ENCODE data around the gene CSF3R. TPM values are rescaled to one million over a fixed set of nuclear protein-coding genes. Genes with fewer than 3 reads are reported as not detected.

Gene CSF3R
- total RNA-seq, 1 donor from 2014 or later, result 1.4 TPM

GRCh38 chr1:36528361-36529349, 45.9 kb upstream of the CSF3R start:
- Mint-ChIP-seq H3K36me3 (ENCODE audit: low read depth, unreplicated experiment) (no peaks in the 10 kb centered on the region), H3K4me1 (ENCODE audit: unreplicated experiment) (no peaks in the 10 kb centered on the region), H3K27ac (ENCODE audit: unreplicated experiment) (no peak overlapping the region), H3K9me3 (ENCODE audit: unreplicated experiment) (no peaks in the 10 kb centered on the region), H3K27me3 (ENCODE audit: unreplicated experiment) (no peaks in the 10 kb centered on the region), H3K4me3 (ENCODE audit: unreplicated experiment) (no peak overlapping the region)
- no peak for DNase-seq (ENCODE audit: low spot score)
- no peak for TF ChIP-seq CTCF (IDR thresholded peaks at IDR 0.05; ENCODE audit: unreplicated experiment)

GRCh38 chr1:36525166-36525565, 42.5 kb upstream of the CSF3R start:
- H3K27me3 Mint-ChIP-seq (ENCODE audit: unreplicated experiment), result no peaks in the 10 kb centered on the region
- H3K4me3 Mint-ChIP-seq (ENCODE audit: unreplicated experiment), result no peak overlapping the region
- no peak for TF ChIP-seq CTCF (IDR thresholded peaks at IDR 0.05; ENCODE audit: unreplicated experiment)
- no peak for DNase-seq (ENCODE audit: low spot score)
- H3K4me1 Mint-ChIP-seq (ENCODE audit: unreplicated experiment), result no peaks in the 10 kb centered on the region
- no peaks in the 10 kb centered on the region for H3K36me3 Mint-ChIP-seq (ENCODE audit: low read depth, unreplicated experiment)
- no peak overlapping the region for H3K27ac Mint-ChIP-seq (ENCODE audit: unreplicated experiment)
- no peaks in the 10 kb centered on the region for H3K9me3 Mint-ChIP-seq (ENCODE audit: unreplicated experiment)

GRCh38 chr1:36524359-36525062, 41.8 kb upstream of the CSF3R start:
- Mint-ChIP-seq H3K27ac (ENCODE audit: unreplicated experiment) (no peak overlapping the region), H3K27me3 (ENCODE audit: unreplicated experiment) (peaks cover 2% of the 10 kb centered on the region), H3K36me3 (ENCODE audit: low read depth, unreplicated experiment) (no peaks in the 10 kb centered on the region), H3K9me3 (ENCODE audit: unreplicated experiment) (no peaks in the 10 kb centered on the region), H3K4me1 (ENCODE audit: unreplicated experiment) (no peaks in the 10 kb centered on the region), H3K4me3 (ENCODE audit: unreplicated experiment) (no peak overlapping the region)
- TF ChIP-seq CTCF (IDR thresholded peaks at IDR 0.05; ENCODE audit: unreplicated experiment), result no peak
- no peak for DNase-seq (ENCODE audit: low spot score)

- TF ChIP-seq CTCF (IDR thresholded peaks at IDR 0.05; ENCODE audit: unreplicated experiment), result no peak
- Mint-ChIP-seq H3K27ac (ENCODE audit: unreplicated experiment) (no peak overlapping the region), H3K27me3 (ENCODE audit: unreplicated experiment) (peaks cover 2% of the 10 kb centered on the region), H3K9me3 (ENCODE audit: unreplicated experiment) (no peaks in the 10 kb centered on the region), H3K4me3 (ENCODE audit: unreplicated experiment) (no peak overlapping the region), H3K4me1 (ENCODE audit: unreplicated experiment) (no peaks in the 10 kb centered on the region), H3K36me3 (ENCODE audit: low read depth, unreplicated experiment) (no peaks in the 10 kb centered on the region)
- DNase-seq (ENCODE audit: low spot score), result no peak
Observed at GRCh38 chr1:36523850-36524249, 41.1 kb upstream of the CSF3R start.

- no peak overlapping the region for H3K4me3 Mint-ChIP-seq (ENCODE audit: unreplicated experiment)
- DNase-seq (ENCODE audit: low spot score), result no peak
- H3K4me1 Mint-ChIP-seq (ENCODE audit: unreplicated experiment), result no peaks in the 10 kb centered on the region
- peaks cover 2% of the 10 kb centered on the region for H3K27me3 Mint-ChIP-seq (ENCODE audit: unreplicated experiment)
- no peak for TF ChIP-seq CTCF (IDR thresholded peaks at IDR 0.05; ENCODE audit: unreplicated experiment)
- no peak overlapping the region for H3K27ac Mint-ChIP-seq (ENCODE audit: unreplicated experiment)
- no peaks in the 10 kb centered on the region for H3K36me3 Mint-ChIP-seq (ENCODE audit: low read depth, unreplicated experiment)
- H3K9me3 Mint-ChIP-seq (ENCODE audit: unreplicated experiment), result no peaks in the 10 kb centered on the region
Observed at GRCh38 chr1:36523230-36523495, 40.5 kb upstream of the CSF3R start.
